Activated CD8-positive, alpha-beta memory T cell treated with anti-CD3 and anti-CD28 coated beads, Interleukin-2, amount 50 U/mL, for 1 hour (primary cell): ENCODE data around the gene TNFRSF4.
A peak's percentile ranks its signal among the peaks of the same experiment; 100 is the strongest.
"Not testable (repeated sequence)": the region's sequence is repeated elsewhere in the genome, so short reads cannot be mapped to it uniquely, and the experiment has no call there.

Source experiments
- DNase-seq: peaks from one replicate; pipeline ENCODE4 v3.0.0-alpha.2; 2020; ENCODE audit errors: extremely low read depth

TNFRSF4 gene

GRCh38 chr1:1213345-1214265 is at the start of gene TNFRSF4:
Gene TNFRSF4 (minus strand): TSS chr1:1214153. CDS start chr1:1214127, 26 bp downstream.
- DNase-seq, result no peak

- no peak for DNase-seq
Observed at GRCh38 chr1:1262758-1263157, 48.8 kb upstream of the TNFRSF4 start.

DNA sequence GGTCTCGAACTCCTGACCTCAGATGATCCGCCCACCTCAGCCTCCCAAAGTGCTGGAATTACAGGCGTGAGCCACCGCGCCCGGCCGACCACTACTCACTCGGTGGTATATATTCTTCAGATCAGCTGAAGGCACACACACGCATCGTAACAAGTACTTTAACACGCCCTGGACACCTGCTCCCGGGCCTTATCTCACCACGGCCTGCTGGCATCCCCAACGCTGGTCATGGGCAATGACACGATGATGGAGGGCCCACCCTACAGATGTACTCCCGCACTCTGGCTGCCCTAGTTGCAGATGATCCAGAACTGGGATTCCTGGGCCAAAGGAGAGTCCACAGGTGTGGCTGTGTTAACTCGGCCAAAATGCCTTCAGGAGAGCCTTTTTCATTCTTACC is 48.1 kb upstream of the TNFRSF4 start:
- DNase-seq, result no peak

GRCh38 chr1:1260843-1261560 is 47.0 kb upstream of the TNFRSF4 start:
- DNase-seq, result no peak

GRCh38 chr1:1259951-1260600 is 46.1 kb upstream of the TNFRSF4 start:
- DNase-seq, result no peak

GRCh38 chr1:1259540-1259939 is 45.6 kb upstream of the TNFRSF4 start:
- DNase-seq, result no peak

DNA sequence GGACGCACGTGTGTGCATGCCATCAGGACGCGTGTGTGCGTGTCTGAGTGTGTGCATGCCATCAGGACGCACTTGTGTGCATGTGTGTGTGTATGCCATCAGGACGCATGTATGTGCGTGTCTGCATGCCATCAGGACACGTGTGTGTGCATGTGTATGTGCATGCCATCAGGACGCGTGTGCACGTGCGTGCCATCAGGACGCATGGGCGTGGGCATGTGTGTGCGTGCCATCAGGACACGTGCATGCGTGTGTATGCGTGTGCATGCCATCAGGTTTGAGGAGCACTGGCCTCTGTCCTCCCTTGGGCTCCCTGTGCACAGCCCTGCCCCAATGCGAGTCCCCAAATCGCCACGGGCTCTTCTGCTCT is 45.2 kb upstream of the TNFRSF4 start:
- no peak for DNase-seq

DNA sequence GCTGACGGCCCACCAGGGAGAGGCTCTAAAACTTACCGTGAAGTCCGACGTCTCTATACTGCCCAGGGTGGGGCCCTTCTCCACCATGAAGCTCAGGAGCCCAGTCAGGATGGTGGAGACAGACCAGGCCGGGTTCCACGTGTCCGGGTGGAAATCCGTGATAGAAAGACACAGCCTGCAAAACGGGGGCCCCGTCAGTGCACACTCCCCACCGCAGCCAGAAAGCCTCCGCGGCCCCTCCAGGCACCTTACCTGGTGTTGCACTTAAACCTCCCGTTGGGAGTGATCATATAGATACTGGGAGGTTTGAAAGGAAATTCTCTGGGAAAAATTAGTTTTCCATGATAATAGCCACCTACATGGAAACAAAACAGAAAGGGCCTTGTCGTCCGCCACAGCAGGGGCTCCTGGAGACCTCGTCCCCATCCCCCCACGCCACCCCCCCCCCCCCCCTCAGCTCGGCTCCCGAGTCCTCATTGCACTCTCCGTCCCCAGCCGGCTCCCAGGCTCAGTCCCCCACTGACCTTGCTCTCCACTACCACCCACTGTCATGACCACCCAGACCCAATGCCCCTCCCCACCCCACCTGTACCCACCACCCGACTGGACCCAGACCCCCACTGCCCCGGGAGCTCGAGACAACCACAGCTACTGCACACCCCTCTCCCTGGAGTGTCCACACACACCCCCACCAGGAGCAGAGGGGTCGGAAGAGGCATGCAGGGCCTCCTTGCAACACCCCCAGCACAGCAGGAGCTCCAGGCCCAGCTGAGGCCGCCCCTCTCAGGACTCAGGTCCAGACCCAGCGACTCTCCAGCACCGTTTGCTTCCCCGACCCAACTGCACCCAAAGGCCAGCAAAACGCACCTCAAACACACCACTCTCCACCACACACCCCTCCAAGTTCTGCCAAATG is 43.3 kb upstream of the TNFRSF4 start:
- DNase-seq, result no peak

DNA sequence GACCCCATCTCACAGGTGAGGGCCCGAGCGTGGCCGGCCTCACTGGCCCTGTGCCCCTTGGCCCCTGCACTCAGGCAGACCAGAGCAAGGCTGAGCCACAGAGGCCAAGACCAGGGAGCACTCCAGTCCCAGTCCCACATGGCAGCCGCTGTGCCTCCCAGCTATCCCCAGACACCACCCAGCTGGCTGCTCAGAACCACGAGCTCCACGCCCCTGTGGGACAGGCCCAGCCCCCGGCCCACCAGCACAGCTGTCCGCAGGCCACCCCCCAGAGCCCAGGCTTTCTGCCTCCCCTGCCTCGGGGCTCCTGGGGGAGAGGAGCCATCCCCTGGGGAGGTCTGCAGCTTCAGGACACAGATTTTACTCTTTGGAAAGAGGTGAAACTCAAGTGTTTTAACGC is 41.7 kb upstream of the TNFRSF4 start:
- DNase-seq, result no peak

GRCh38 chr1:1255078-1255477 is 41.1 kb upstream of the TNFRSF4 start:
- DNase-seq, result no peak

GRCh38 chr1:1254667-1254998 is 40.7 kb upstream of the TNFRSF4 start:
- DNase-seq, result no peak

DNA sequence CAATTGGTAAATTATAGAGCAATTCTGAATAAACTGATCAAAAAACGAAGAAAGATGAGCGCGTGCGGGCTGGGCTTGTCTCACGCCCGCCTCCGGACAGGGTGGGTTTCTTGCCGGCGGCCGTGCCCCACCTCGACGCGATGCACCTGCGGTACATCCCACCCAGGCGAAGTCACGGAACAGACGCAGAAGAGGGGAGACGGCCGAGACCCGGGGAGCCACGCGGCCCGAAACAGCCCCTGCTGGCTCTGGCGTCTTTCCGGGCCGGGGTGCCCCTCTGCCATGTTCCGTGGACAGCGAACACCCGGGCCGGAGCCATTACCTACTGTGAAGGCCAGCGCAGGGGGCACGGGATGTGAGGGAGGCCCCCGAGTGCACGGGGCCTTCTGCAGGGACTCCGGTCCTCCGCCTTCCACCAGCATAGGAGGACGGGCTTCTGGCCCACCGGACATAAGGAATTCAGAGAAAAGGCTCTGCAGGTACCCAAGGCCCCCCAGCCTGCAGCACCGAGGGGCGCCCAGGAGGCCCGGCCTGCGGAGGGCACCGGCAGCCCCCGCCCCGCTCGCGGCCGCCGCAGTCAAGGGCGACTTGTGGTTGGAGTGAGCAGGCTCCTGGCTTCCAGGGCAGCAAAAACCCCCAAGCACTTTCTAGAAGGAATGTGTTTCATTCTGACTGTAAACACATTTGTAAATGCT is 40.2 kb upstream of the TNFRSF4 start:
- DNase-seq, result no peak

GRCh38 chr1:1253314-1253713 is 39.4 kb upstream of the TNFRSF4 start:
- no peak for DNase-seq

DNA sequence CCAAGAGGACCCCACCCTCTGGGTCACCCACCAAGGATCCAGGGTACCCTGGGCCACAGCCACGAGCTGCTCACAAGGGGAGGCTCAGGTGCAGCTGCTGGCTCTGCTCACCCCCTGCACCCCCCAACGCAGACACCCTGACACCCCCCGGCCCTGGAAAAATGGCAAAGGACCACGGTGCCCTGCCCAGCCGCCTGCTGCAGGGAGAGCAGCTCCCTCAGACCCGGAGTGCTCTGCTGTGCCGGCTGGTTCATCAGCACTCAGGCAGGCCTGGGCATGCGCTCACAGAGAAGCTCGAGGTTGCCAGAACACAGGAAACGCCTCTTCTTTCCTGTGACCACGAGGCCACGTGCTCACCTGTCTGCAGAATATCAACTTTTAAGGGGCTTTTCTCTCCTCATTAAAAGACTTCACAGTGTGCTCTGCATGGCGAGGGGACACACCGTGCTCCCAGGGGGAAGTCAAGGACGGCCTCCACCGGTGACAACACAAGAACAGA is 36.9 kb upstream of the TNFRSF4 start:
- DNase-seq, result peak; percentile 51

DNA sequence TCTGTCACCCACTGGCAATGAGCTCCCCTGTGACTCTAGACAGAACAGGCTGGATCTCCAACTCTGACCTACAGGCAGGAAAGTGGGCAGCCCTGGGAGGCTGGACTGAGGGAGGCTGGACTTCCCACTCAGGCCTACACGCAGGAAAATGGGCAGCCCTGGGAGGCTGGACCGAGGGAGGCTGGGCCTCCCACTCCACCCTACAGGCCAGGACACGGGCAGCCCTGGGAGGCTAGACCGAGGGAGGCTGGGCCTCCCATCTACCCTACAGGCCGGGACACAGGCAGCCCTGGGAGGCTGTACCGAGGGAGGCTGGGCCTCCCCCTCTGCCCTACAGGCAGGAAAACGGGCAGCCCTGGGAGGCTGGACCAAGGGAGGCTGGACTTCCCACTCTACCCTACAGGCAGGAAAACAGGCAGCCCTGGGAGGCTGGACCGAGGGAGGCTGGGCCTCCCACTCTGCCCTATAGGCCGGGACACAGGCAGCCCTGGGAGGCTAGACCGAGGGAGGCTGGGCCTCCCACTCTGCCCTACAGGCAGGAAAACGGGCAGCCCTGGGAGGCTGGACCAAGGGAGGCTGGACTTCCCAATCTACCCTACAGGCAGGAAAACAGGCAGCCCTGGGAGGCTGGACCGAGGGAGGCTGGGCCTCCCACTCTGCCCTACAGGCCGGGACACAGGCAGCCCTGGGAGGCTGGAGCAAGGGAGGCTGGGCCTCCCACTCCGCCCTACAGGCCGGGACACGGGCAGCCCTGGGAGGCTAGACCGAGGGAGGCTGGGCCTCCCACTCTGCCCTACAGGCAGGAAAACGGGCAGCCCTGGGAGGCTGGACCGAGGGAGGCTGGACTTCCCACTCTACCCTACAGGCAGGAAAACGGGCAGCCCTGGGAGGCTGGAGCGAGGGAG is 34.3 kb upstream of the TNFRSF4 start:
- DNase-seq, result not testable (repeated sequence)

GRCh38 chr1:1247341-1247913 is 33.5 kb upstream of the TNFRSF4 start:
- DNase-seq, result no peak

GRCh38 chr1:1246577-1247340 is 32.8 kb upstream of the TNFRSF4 start, which contains the start of gene C1QTNF12:
Gene C1QTNF12 (minus strand): TSS chr1:1246722. CDS start chr1:1246690, 32 bp downstream.
- DNase-seq, result no peak

DNA sequence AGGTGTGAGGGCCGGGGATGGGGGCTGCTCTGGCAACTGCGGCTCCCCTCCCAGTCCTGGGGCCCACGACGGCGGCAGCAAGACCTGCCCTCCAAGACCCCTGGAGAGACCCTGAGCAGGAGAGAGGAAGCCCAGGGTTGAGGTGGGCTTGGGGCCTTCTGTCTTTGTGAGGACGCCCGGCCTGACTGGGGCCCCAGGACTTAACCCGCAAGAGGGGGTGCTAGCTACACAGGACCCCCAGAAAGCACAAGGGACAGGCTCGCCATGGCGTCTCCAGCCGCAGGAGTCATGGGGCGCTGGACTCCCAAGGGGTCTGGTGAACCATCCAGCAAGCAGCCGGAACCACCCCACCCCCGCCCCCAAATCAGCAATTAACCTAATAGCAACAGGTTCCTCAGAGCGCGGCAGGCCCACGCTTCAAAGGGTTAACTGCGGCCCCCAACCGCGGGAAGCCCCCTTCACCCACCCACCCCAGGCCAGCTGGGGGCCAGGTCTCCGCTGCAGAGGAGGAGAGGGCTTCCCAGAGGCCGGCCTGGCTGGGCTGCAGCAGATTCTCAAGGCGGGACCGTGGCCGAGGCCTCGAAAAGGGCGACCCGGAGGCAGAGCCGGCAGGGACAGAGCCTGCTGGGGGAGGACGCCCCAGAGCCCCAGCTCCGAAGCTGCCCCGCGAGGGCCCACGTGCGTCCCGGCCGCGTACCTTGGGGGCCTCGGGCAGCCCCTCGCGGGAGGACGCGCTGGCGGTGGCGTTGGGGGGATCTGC is 32.0 kb upstream of the TNFRSF4 start:
- no peak for DNase-seq
